ENCODE results near the gene SIRPA.

- TF ChIP-seq CTCF (conservative IDR thresholded peaks at IDR 0.05 in 1 of 2, IDR thresholded peaks at IDR 0.05 in 1 of 2; ENCODE audit: low read depth in 1 of 2, low read length in 2 of 2) (no peak), EZH2 (IDR thresholded peaks at IDR 0.05; ENCODE audit: low read length, missing control alignments) (no peak)
These were observed 13.0 kb downstream of the SIRPA start for GRCh38 chr20:1908191-1908590.

All from fibroblast of lung (primary cell).